ENCODE results near the gene CELF5. TPM values are rescaled to one million over a fixed set of nuclear protein-coding genes. Genes with fewer than 3 reads are reported as not detected.

Gene CELF5
- total and polyA plus RNA-seq, 12 donors = not detected

DNA sequence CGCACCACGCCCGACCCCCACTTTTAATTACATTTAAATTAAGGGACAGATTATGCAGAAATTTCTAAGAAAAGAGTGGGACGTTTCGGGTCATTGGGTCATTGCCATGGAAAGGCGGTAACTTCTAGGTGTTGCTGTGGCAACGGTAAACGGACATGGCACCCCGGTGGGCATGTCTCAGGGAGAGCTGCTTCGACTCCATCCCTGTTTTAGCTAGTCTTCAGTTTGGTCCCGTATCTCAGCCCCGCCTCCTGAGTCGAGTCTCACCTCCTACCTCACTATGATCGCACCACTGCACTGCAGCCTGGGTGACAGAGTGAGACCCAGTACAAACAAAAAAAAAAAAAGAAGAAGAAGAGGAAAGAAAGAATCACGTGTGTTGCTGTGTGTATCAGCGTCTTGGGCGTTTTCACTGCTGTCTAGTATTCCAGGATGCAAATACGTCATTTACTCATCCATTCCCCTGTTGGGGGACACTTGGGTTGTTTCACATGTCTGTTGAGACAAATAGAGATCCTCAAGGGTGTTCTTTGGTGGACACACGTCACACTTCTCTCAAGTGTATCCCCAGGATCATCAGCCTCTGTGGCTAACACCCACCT, 41.7 kb downstream of the CELF5 start:
- Histone ChIP-seq H3K9me3 (peaks cover 0 to 3% (median 0%) of the 10 kb centered on the region in 11 donors), H3K4me3 (no peak overlapping the region), H3K4me1 (no peaks in the 10 kb centered on the region), H3K27me3 (peaks cover 0 to 44% (median 28%) of the 10 kb centered on the region in 7 donors), H3K36me3 (no peaks in the 10 kb centered on the region), H3K27ac (no peak overlapping the region)
- intact Hi-C loops (cut with DNase I) = no loop called here
- WGBS, 2 donors = 80 to 84% methylated on average over 19 of the region's 19 CpGs
- ATAC-seq (no peak), DNase-seq (no peak)
- TF ChIP-seq, protein P1, sequence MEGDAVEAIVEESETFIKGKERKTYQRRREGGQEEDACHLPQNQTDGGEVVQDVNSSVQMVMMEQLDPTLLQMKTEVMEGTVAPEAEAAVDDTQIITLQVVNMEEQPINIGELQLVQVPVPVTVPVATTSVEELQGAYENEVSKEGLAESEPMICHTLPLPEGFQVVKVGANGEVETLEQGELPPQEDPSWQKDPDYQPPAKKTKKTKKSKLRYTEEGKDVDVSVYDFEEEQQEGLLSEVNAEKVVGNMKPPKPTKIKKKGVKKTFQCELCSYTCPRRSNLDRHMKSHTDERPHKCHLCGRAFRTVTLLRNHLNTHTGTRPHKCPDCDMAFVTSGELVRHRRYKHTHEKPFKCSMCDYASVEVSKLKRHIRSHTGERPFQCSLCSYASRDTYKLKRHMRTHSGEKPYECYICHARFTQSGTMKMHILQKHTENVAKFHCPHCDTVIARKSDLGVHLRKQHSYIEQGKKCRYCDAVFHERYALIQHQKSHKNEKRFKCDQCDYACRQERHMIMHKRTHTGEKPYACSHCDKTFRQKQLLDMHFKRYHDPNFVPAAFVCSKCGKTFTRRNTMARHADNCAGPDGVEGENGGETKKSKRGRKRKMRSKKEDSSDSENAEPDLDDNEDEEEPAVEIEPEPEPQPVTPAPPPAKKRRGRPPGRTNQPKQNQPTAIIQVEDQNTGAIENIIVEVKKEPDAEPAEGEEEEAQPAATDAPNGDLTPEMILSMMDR (IDR thresholded peaks at IDR 0.05) = no peak

DNA sequence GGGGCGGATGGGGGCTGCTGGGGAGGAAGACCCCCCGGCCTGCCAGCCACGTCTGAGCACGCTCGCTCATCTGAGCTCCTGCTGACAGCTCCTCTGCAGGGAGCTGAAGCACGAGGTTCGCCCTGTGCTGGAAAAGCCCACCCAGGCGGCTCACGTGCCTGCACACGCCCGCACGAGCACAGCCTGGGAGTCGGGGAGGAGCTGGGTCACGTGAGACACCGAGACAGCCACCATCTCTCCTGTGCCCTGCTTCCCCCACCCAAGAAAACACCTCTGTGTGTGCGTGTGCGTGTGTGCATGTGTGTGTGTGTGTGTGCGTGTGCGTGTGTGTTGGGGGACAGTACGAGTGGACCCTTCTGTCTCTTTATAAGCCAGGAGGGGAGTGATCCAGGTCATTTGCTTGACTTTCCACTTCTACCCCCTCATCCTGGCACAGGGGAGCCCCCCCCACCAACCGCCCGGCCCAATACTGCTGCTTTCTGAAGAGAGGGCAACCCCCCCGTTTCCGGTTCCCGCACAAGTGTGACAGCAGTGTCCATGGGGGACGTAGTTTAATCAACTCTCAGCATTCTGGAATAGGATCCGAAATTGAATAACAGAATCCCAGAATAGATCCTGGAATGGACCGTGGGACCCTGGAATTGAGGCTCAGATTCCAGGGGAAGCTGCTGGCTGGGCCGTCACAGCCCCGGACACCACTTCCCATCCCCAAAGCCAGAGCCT, 42.5 kb downstream of the CELF5 start:
- peaks cover 0 to 49% (median 36%) of the 10 kb centered on the region in 7 donors for H3K27me3 ChIP-seq
- H3K9me3 ChIP-seq = peaks cover 0 to 3% (median 0%) of the 10 kb centered on the region in 11 donors
- no peak for ATAC-seq
- intact Hi-C loops (cut with DNase I) = no loop called here
- TF ChIP-seq, protein P1 (IDR thresholded peaks at IDR 0.05) = no peak
- WGBS, 2 donors = 35 to 43% methylated on average over 30 of the region's 30 CpGs
- no peaks in the 10 kb centered on the region for H3K36me3 ChIP-seq
- no peak for DNase-seq
- no peak overlapping the region for H3K27ac ChIP-seq
- H3K4me1 ChIP-seq = no peaks in the 10 kb centered on the region
- no peak overlapping the region for H3K4me3 ChIP-seq

DNA sequence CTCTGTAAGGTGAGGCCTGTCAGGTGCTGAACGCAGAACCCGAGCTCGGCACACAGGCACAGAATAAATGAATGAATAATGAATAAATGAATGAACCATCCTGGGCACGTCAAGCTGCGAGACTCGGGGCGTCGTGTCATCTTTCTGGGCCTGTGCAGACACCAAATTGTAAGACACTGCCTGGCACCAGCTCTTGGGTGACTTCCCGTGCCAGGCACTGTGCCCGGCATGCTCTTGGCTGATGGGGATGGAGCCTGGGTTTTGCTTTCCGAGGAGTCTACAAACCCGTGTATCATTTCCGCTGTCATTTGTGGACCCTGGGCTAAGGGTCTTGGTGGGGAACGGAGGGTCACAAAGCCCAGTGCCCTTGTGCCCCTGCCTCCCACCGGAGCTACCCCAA, 43.9 kb downstream of the CELF5 start:
- intact Hi-C loops (cut with DNase I) = no loop called here
- Histone ChIP-seq H3K4me3 (no peak overlapping the region), H3K36me3 (no peaks in the 10 kb centered on the region), H3K9me3 (peaks cover 0 to 13% (median 3%) of the 10 kb centered on the region in 11 donors), H3K27ac (no peak overlapping the region), H3K4me1 (no peaks in the 10 kb centered on the region), H3K27me3 (peaks cover 0 to 57% (median 41%) of the 10 kb centered on the region in 7 donors)
- WGBS, 2 donors = 84 to 87% methylated on average over 15 of the region's 15 CpGs
- no peak for DNase-seq
- TF ChIP-seq, protein P1 (IDR thresholded peaks at IDR 0.05) = no peak
- no peak for ATAC-seq

DNA sequence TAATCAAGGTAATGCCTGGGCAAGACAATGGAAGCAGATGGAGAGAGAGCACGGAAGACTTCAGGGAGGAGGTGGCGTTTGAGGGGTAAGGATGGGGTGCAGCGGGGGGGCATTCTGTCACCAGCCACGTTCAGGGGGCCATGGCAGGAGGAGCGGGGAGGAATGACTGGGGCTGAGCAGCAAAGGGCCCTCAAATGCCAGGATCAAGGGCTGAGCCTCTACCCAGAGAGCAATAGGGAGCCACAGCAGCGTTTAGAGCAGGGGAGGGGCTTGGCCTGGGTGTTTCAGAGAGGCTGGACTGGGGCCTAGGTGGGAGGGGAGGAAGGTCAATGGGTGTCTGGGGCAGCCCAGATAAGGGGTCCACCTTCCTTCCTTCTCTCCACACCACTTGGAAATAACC, 44.3 kb downstream of the CELF5 start:
- WGBS, 2 donors = 65% methylated on average over 6 of the region's 6 CpGs
- intact Hi-C loops (cut with DNase I) = no loop called here
- Histone ChIP-seq H3K4me1 (no peaks in the 10 kb centered on the region), H3K4me3 (no peak overlapping the region), H3K27me3 (peaks cover 0 to 61% (median 46%) of the 10 kb centered on the region in 7 donors), H3K9me3 (peaks cover 0 to 17% (median 4%) of the 10 kb centered on the region in 11 donors), H3K36me3 (no peaks in the 10 kb centered on the region), H3K27ac (no peak overlapping the region)
- ATAC-seq (no peak), DNase-seq (no peak)
- TF ChIP-seq, protein P1 (IDR thresholded peaks at IDR 0.05) = no peak
